Activated T-cell treated with anti-CD3 and anti-CD28 coated beads for 24 hours (primary cell): ENCODE results near the gene MCHR2.
"Not testable (repeated sequence)": the region's sequence is repeated elsewhere in the genome, so short reads cannot be mapped to it uniquely, and the experiment has no call there.

Source experiments
- DNase-seq: peaks from one replicate; pipeline ENCODE4 v3.0.0-alpha.2; 2020; ENCODE audit warnings: low read depth

Gene MCHR2, protein sequence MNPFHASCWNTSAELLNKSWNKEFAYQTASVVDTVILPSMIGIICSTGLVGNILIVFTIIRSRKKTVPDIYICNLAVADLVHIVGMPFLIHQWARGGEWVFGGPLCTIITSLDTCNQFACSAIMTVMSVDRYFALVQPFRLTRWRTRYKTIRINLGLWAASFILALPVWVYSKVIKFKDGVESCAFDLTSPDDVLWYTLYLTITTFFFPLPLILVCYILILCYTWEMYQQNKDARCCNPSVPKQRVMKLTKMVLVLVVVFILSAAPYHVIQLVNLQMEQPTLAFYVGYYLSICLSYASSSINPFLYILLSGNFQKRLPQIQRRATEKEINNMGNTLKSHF

DNA sequence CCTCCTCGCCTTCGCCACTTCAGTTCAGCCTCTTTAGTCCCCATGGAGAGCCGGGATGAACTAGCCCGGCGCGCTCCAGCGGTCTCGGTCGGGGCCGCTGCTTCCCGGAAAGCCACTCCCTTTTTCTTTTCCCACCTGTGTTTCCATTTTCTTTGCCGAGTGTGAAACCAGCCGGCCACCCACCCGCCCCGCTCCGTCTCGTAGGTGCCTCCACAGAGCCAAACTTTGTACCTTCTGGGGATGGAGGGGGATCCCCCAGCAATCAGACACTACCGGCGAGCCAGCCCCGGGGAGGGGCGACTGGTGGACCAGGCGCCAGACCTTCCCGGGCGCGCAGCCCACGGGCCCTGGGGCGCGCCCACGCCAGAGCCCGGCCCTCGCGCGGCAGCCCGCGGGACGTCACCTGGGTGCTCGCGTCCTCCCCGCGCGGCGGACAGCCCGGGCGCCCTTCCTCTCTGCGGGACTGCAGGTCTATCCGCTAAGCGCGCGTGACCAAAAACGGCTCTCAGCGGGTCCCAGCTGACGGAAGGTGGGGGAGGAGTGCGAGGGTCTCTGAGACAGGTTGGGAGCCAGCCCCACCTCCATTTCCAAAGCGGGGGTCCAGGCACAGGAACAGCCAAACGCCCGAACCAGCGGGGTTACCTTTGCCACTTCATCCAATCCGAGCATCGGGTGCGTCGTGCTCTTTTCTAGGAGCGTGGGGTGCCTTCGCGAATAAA, at the start of gene MCHR2:
MCHR2 (minus strand) TSS at position 691 of the 719 bp plus-strand sequence. CDS start 38,076 bp downstream, outside the sequence.
- no peak for DNase-seq

DNA sequence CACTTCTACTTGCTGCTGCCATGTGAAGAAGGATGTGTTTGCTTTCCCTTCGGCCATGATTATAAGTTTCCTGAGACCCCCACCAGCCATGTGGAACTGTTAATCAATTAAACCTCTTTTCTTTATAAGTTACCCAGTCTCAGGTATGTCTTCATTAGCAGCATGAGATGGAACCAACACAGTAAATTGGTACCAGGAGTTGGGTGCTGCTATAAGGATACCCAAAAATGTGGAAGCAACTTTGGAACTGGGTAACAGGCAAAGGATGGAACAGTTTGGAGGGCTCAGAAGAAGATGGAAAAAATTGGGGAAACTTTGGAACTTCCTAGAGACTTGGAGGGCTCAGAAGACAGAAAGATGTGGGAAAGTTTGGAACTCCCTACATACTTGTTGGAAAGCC, 44.5 kb upstream of the MCHR2 start:
- not testable (repeated sequence) for DNase-seq

DNA sequence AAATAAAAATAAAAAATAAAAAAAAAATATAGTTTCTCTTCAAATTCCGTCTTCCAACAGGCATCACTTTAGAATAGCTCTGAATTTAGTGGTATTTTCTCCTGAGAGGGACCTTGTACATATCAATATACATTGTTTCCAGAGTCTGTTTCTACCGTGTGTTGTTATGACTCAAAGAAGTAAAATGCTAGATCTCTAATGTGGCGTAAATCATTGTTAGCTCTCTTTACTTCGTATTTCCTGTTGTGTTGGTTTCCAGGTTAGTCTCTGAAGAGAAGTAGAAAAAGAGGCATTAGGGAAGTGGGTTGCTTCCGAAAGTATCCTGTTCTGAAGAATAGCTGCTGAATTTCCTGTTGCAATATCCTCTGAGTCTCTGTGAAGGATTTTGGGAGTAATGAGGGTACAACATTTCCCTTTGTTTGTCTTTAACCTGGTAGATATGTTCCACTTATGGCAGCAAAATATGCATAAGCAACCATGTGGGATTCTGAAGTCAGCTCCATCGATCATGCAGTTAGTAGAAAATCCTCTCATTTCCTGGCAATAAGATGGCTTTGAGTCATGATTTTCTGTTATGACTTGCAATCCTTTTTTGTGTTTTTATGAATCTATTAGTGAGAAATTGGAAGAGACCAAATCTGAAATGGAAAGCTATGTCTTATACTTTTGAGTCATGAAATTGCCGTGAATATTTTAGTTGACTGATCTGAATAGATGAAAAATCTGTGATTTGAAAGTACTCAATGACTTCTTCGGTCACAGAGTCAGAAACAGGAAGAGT, 42.0 kb upstream of the MCHR2 start:
- DNase-seq, result no peak

DNA sequence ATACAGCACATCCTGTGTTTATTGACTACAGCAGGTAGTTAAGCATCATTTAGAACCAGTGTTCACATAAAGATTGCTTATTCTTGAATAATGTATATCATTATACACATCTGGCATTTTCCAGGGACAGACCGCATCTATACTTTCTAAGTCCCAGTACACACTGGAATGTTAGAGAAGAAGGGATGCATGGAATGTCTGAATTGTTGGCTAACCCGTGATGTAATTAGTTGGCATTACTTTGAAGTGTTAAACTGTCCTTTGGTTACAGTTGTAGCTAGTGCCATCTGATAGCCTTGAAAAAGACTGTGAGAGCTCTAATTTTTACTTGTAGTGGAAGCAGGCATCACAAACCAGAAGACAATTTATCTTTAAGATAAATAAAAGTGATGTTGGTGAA, 29.8 kb upstream of the MCHR2 start:
- DNase-seq, result no peak

DNA sequence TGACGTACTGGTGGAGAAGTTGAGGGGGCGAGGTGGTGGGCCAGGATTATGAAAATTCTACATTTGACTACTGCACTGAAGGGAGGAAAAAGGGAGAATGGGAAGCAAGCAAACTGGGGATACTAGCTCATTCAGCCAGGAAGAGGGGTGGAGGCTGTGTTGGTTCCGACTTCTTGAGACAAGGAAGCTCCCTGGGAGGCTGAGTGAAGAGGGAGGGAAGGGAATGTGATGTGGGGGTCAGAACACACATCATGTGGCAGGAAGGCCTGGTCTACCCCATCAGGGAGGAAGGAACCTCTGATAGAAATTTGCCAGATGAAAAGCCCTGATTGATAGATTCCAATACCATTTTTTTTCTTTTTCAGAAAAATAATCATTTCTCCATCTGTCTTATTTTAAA, 28.8 kb upstream of the MCHR2 start:
- no peak for DNase-seq

DNA sequence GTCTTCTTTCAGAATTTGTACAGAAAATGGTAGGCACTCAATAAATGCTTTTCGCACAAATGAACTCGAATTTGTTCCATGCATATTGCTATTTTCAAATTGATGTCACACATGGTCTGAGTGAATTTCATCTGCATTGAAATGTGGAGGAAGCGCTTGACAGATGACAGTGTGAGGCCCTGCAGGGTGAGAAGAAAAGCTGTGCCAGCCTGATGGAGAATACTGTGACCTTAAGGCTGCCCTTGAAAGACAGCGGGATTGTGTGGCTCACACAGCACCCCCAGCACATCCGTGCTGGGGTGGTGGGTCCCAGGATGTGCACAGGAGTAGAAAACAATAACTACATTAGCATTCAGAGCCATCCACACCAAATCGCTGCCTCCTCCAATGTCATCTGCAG, 14.8 kb upstream of the MCHR2 start:
- no peak for DNase-seq

DNA sequence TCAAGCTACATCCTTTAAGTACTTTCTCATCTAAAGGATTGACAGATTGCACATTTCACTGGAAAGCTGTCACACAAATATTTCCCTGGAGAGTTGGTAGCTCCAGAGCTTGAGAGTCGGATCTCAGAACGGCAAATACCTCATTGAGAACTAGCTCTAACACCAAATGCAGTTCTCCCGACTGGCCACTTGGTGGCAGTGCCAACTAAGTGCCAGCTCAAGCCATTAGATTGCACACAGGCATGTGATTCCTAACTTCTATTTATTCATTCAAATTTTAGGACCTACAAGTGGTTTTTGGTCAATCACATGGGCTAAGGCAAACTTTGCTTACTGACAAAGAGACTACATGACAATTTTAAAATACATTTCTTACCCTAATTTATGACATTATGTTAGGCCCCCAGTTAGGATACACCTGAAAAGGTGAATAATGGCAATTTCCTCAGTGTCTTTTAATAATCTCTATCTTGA, 7.9 kb upstream of the MCHR2 start:
- DNase-seq, result peak; percentile 19

DNA sequence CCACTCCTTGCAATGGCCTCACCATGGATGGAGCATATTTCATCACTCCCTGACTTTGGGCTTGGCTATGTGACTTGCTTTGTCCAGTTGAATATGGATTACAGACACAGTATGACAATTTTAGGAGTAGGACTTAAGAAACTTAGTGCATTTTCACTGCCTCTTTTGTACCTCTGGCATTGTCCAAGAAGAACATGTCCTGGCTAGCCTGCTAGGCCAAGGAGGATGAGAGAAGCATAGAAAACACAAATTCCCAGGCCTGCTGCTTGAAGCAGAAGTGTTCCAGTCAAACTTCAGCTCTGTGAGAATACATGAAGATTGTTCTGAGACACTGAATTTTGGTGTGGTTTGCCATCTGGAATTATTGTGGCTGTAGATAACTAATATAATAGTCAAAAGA, 3.1 kb upstream of the MCHR2 start:
- DNase-seq, result no peak

DNA sequence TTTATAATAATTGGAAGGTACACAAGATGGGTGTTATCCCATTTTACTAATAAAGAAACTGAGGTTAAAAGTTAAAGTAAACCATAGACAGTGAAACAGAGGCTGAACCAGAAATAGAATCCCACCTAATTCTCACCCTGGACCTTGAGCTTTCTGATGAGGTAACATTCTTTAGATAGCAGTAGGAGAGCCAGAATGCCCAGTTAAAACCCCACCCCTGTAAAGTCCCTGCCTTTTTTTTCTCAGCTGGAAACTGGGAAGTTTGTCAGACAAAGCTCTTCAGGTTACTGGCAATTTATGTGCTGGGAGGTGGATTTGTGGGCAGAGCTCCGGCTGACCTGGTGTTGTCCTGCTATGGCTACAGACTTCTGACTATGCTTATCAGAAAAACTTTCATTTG, 1.9 kb upstream of the MCHR2 start:
- no peak for DNase-seq

DNA sequence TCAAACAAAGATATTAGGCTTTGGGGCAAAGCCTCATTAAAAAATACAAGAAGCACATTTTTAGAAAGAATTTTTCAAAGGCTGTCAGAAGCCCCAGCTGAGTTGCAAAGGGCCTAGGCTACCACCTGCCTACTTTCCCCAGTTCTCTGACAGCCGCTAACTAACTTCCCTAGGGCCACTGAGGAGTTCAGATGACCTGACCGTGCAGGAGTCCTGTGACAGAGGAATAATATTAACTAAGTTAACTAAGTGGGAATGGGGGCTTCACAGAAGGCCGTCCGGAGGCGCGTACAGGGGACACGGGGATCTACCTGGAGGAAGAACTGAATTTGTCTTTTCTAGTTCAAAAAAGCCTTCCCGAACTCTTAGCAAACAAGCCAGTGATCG, 884 bp downstream of the MCHR2 start:
- no peak for DNase-seq

DNA sequence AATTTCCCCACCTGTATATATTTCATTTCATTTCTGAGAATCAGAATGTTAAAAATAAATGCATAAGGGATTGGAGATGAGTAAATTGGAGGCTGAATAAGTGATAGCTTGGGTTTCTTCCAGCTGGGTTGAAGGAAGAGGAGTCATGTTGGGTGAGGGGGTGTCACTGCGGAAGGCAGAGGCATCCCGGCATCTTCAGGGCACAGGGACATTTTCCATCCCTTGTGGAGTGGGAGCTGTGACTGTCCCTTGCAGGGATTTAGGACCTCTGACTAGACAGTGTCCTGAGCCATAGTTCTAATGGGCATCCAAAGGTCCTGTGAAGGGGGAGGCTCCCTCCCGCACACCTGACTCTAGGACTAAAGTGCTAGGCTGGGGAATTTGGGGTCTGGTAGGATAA, 2.1 kb downstream of the MCHR2 start:
- DNase-seq, result no peak

DNA sequence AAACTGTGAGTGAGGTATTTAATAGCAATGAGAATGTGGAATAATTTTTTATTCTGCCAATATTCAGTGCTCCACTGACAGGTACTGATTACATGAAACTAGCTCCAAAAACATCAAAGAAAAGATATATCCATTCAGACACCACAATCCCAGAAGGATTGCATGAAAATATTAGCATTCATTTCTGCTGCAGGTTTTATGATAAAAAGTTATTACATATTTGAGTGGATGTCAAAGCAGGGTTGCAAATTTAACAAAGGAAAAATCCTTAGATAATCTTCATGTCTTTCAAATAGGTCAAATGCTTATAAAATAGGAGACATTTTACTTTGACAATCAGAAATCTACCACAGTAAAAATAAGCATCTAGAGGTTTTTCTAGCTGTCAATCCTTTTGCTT, 13.3 kb downstream of the MCHR2 start:
- DNase-seq, result no peak

DNA sequence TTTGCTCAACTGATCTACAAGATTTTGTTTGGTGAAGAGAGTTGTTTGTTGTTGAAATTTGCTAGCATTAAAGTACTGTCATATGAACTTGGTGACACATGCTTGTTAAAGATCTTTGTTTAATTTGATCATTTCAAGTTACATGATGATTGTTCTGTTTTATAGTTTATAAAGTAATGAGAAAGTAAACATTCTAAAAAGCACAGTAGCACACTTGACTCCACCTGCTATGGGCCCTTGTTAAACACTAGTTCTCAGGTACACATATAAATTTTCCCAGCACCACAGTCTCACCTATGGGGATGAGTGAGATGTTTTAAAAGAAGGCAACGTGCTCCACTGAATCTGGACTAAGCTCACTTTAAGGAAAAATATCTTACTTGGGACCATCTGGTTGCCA, 14.1 kb downstream of the MCHR2 start:
- DNase-seq, result no peak

DNA sequence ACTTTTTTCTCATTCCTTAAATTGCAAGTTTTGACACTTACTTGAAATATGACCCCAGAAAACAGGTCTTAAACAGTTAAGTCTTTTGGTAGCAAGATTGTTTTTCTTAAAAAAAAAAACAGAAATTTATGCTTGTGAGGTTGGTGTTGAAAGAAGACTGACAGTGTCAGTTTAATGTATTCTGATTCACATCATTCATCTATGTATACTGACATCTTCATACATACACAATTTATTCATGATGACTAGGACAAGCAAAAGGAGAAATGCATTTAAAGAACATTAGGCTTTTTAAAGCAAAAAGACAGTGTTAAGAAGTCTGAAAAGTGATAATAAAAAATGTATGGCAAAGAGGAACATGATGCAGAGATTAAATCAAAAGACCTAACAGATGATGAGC, 27.0 kb downstream of the MCHR2 start:
- no peak for DNase-seq

DNA sequence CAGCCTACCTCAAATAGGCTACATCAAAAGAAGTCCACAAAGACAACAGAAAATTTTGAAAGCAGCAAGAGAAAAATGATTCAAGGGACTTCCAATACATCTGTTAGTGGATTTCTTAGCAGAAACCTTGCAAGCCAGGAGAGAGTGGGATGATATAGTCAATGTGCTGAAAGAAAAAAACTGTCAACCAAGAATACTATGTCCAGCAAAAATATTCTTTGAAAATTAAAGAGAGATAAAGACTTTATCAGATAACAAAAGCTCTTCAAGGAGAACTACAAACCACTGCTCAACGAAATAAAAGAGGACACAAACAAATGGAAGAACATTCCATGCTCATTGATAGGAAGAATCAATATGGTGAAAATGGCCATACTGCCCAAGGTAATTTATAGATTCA, 34.0 kb downstream of the MCHR2 start:
- DNase-seq, result no peak

DNA sequence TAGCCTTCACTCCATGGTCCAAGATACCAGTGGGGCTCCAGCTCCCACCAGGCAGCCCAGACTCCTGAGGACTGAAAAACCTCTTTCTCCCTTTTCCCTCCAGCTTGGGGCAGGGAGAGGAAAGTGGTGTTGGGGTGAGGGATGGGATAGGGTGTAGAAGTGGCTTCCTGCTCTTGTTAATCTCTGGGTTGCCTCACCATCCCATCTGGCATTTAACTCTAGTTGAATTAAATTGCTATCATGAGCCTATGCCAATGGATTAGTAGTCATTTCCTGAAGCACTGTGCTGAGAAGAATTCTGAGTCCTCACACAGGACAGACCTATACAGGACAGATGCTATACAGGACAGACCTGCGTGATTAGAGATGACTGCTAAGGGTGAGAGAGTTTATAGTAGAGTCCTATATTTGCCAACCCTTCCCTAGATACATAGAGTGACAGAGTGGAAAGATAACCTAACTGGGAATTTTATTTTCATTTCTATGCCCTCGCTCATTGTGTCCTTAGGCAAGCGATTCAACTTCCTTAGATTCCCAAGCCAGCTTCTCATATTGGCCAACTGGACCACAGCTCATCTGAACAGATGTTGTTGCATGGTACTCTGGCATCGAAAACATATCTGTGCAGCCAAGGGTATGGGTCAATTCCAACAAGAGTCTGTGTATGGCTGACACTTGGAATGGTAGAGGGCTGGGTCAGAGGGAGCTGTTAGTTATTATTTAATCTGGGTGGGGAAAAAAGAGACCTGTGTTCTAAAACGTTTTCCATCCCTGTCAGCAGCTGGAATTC, 42.8 kb downstream of the MCHR2 start:
- no peak for DNase-seq

DNA sequence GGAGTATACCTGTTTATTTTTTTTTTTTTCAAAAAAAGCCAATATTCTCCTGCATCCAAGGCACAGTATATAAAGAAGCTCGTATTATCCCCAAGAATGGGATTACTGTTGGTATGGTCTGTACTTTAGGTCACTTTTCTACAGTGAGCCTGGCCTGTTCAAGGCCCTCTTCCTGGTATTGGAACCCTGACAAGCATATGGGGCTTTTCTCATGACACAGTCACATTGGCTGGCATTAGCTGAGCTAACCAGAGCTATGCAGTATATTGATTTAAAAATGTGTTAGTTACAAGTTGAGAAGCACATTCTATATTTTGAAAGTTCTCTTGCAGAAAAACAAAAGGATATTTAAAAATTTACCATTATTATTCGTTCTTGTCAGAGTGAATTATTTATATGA, 48.0 kb downstream of the MCHR2 start:
- DNase-seq, result no peak

DNA sequence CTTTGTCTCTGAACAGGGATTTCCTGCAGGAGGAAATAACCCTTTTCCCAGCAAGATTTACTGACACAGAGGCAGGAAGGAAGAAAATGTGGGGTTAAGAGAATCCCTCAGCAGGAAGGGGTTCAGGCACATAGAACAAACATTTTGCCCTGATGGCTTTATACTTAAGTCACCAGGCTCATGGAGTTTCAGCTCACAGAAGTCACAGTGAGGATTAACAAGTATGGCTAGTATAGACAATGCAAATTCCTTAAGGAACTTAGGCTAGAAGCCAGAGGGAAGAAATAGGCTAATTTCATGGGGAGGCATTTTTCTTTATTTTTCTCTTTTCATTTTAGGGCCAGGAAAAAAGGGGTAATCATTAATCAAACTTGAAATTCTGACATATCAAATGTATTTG, 50.2 kb downstream of the MCHR2 start:
- no peak for DNase-seq

DNA sequence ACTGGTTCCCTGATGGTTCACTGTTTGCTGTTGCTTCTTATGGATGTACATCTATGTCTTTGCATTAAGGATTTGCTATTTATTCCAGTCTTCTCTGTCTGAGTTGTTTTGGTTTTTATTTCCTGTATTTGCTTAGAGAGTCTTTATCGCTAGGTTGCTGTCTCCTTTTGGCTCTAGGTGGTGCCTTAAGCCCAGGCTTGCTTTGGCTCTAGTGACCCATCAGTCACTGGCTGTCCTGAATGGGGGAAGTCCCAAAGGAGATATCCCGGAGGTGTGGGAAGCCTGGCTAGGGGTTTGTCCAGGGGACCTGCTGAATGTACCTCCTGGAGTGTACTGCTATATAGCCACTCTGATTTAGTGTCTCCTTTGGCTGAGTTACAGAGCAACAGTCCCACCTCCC, 53.4 kb downstream of the MCHR2 start:
- DNase-seq, result no peak

DNA sequence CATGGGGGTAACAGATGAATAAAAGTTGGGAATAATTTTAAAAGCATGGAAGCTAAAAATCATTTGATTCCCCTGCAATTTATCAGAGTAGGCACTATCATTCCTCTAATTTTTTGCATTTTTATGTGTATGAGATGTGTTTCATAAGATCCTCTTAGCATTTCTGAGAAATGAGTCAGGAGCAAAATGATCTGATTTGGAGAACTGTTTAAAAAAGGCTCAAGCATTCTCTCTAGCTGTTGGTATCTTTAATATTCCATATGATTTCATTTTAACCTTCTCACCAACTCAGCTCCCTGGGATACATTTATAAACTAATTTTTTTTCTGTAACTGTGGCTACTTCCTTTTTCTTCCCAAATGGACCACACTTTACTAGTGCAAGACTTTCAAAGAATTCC, 60.9 kb downstream of the MCHR2 start:
- DNase-seq, result no peak

DNA sequence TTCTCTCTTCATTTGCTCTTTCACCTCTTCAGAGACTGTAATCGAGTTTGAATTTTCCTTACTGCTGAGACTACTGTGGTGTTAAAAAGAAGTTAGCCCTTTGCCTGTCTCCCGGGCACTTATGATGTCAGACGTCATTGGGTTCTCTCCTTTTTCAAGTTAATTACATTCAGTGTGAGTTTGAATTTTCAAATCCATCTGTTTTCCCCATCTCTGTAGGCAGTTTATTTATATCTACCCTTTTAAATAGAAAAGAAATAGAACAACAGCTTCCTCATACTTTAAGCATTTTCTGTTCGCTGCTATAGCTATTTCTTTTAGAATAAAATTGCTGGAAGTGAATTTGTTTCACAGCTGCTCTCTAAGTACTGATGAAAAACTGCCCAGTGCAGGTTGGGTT, 81.4 kb downstream of the MCHR2 start:
- DNase-seq, result no peak
